Neural progenitor cell (in vitro differentiated cells): ENCODE measurements around the gene MEN1.

ENCODE experiments used
- CTCF ChIP-seq: fragments of 200-600 bp; sonication (generic); IDR thresholded peaks from 2 replicates; pipeline ENCODE4 v1.5.1; 2017; ENCODE audit warnings: antibody characterized with exemption, mild to moderate bottlenecking
- EZH2 ChIP-seq: fragments of 200-600 bp; sonication (generic); IDR thresholded peaks from 2 replicates; pipeline ENCODE4 v1.6.1; 2017; ENCODE audit warnings: antibody characterized with exemption, mild to moderate bottlenecking, moderate library complexity

- no peak for TF ChIP-seq CTCF
- no peak for TF ChIP-seq EZH2
Measured at GRCh38 chr11:64786308-64786707, 24.0 kb downstream of the MEN1 start.
